ENCODE data around the gene MPV17L2.

- TF ChIP-seq CTCF (IDR thresholded peaks at IDR 0.05) (no peak), POLR2A (IDR thresholded peaks at IDR 0.05) (no peak), EP300 (IDR thresholded peaks at IDR 0.05) (no peak)
Measured at GRCh38 chr19:18245297-18245696, 52.3 kb downstream of the MPV17L2 start.

Measured in tibial nerve (tissue), 4 donors.